HepG2 (cell line): ENCODE measurements around the gene RAC3. TPM values are rescaled to one million over a fixed set of nuclear protein-coding genes. Genes with fewer than 3 reads are reported as not detected.

Source experiments
- CAMTA2 ChIP-seq: sonication (generic); formaldehyde crosslinking; IDR thresholded peaks from 2 replicates; pipeline ENCODE4 v1.4.0; 2020; ENCODE audit warnings: mild to moderate bottlenecking, missing genetic modification reagents, borderline replicate concordance
- CTCF ChIP-seq: sonication (generic); formaldehyde crosslinking; IDR thresholded peaks from 2 replicates; pipeline ENCODE4 v1.5.0; 2020; ENCODE audit warnings: mild to moderate bottlenecking, missing genetic modification reagents, moderate library complexity
- GRHL1 ChIP-seq: sonication (generic); formaldehyde crosslinking; conservative IDR thresholded peaks from 2 replicates; pipeline ENCODE4 v1.8.0; 2022; ENCODE audit warnings: missing genetic modification reagents
- MXI1 ChIP-seq: IDR thresholded peaks from 3 replicates; pipeline ENCODE4 v1.6.1; 2012; ENCODE audit warnings: low read depth, low read length, inconsistent platforms, borderline replicate concordance
- POLR2AphosphoS5 ChIP-seq: IDR thresholded peaks from 2 replicates; pipeline ENCODE4 v1.6.1; 2012; ENCODE audit warnings: low read depth, low read length
- REL ChIP-seq: sonication (generic); formaldehyde crosslinking; conservative IDR thresholded peaks from 2 replicates; pipeline ENCODE4 v1.8.0; 2022; ENCODE audit warnings: mild to moderate bottlenecking, missing genetic modification reagents, moderate library complexity
- RNF2 ChIP-seq: fragments of 450-650 bp; conservative IDR thresholded peaks from 2 replicates; pipeline ENCODE4 v1.6.1; 2016; ENCODE audit warnings: low read depth
- SALL2 ChIP-seq: sonication (generic); formaldehyde crosslinking; IDR thresholded peaks from 2 replicates; pipeline ENCODE4 v1.8.1; 2023; ENCODE audit warnings: mild to moderate bottlenecking, missing genetic modification reagents, inconsistent platforms
- ZBTB40 ChIP-seq, 2 experiments: fragments of 450-650 bp in 1 of 2; sonication (generic) in 1 of 2; formaldehyde crosslinking in 1 of 2; IDR thresholded peaks; 2 replicates each; pipeline versions ENCODE4 v1.6.1 to v1.8.0; 2016 to 2022; ENCODE audit warnings: antibody characterized with exemption in 1 of 2, mild to moderate bottlenecking in 1 of 2, missing genetic modification reagents in 1 of 2
- ZNF12 ChIP-seq: sonication (generic); formaldehyde crosslinking; IDR thresholded peaks from 2 replicates; pipeline ENCODE4 v1.5.0; 2020; ENCODE audit warnings: missing genetic modification reagents
- ZNF275 ChIP-seq: sonication (generic); formaldehyde crosslinking; IDR thresholded peaks from 2 replicates; pipeline ENCODE4 v1.8.0; 2022; ENCODE audit warnings: missing genetic modification reagents, mild to moderate bottlenecking, inconsistent platforms, borderline replicate concordance
- ZNF383 ChIP-seq: sonication (generic); formaldehyde crosslinking; IDR thresholded peaks from 2 replicates; pipeline ENCODE4 v1.4.0; 2020; ENCODE audit warnings: missing genetic modification reagents, mild to moderate bottlenecking, borderline replicate concordance
- polyA plus RNA-seq, 8 experiments: library from polyadenylated mRNA; depleted of rRNA in 3 of 8; stranded (reverse) in 7 of 8; unstranded in 1 of 8; fragments of >200 nt; fragmentation: Illumina TruSeq in 4 of 8; extraction: Trizol in 4 of 8; gene quantifications; 2 replicates each; pipeline versions ENCODE4 v1.2.1 to v1.2.3, GENCODE V29; 2011 to 2016; ENCODE audit warnings: low read depth in 4 of 8, missing spikeins in 1 of 8, mixed read lengths in 1 of 8; ENCODE audit not compliant: insufficient read depth in 1 of 8
- total RNA-seq, 5 experiments: library from RNA; depleted of rRNA; stranded (reverse); fragments of >200 nt; fragmentation: Illumina TruSeq; extraction: Trizol; gene quantifications; 2 replicates each; pipeline ENCODE4 v1.2.3, GENCODE V29; 2016; ENCODE audit warnings: low read depth in 1 of 5

RAC3 gene
- total and polyA plus RNA-seq, 2 of the 13 experiments (the other 11 are each of a cell fraction or from before 2014, with no cell fraction given), result 10.5 to 21.3 TPM

GRCh38 chr17:82000803-82001570 is 30.5 kb upstream of the RAC3 start (continued):
- TF ChIP-seq ZBTB40 (IDR thresholded peaks at IDR 0.05) (no peak), ZBTB40 (CRISPR knock-in tag; IDR thresholded peaks at IDR 0.05) (peak; percentile 85), CTCF (CRISPR knock-in tag) (peak; percentile 52), SALL2 (peak; percentile 87), ZNF383 (CRISPR knock-in tag) (no peak), CAMTA2 (CRISPR knock-in tag) (peak; percentile 81; the same call in 1 of the 2 replicates), GRHL1 (CRISPR knock-in tag) (no peak), POLR2AphosphoS5 (peak; percentile 63), ZNF12 (CRISPR knock-in tag) (peak; percentile 67; the same call in 1 of the 2 replicates), ZNF275 (CRISPR knock-in tag) (no peak), RNF2 (peak; percentile 52), MXI1 (peak; percentile 83; the same call in 2 of the 3 replicates), REL (CRISPR knock-in tag) (no peak; the same call in 1 of the 2 replicates)
